Measurements from ENCODE around the gene PANX2.

The PANX2 gene

GRCh38 chr22:50216055-50216683 lies 45.6 kb downstream of the PANX2 start:
- DNase-seq (ENCODE audit: low spot score), result no peak

GRCh38 chr22:50216684-50217520 lies 46.4 kb downstream of the PANX2 start:
- no peak for DNase-seq (ENCODE audit: low spot score)

GRCh38 chr22:50217543-50218152 lies 47.1 kb downstream of the PANX2 start:
- no peak for DNase-seq (ENCODE audit: low spot score)

GRCh38 chr22:50218153-50218995 lies 47.8 kb downstream of the PANX2 start:
- DNase-seq (ENCODE audit: low spot score), result no peak

DNA sequence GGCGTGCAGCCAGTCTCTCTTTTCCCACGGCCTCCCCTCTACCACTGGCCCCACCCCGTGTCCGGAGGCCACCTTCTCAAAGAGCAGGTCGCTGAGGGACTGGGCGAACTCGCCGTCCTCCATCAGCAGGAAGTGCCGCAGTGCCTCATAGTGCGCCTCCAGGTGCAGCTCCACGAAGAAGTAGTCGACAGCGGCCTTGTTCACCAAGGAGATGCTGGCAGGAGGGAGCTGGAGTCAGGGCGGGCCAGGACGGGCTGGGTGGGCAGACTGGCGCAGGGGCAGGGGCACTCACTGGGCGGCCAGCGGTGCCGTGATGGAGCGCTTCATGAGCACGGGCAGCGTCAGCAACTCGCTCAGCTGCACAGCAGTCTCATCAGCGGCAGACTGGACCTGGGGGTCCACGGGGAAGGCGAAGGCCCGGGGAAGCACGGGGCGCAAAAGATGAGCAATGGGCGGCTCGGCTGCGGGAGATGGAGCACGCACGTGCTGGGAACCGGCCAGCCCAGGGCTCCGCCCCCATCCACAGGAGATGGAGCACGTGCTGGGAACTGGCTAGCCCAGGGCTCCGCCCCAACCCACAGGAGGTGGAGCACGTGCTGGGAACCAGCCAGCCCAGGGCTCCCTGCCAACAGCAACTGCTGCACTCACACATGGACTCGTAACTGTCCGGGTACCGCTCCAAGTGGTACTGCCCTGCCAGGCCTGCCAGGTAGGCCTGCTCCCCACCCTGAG lies 48.6 kb downstream of the PANX2 start:
- DNase-seq (ENCODE audit: low spot score), result no peak

GRCh38 chr22:50219800-50220602 lies 49.5 kb downstream of the PANX2 start:
- no peak for DNase-seq (ENCODE audit: low spot score)

GRCh38 chr22:50220603-50221409 lies 50.3 kb downstream of the PANX2 start:
- DNase-seq (ENCODE audit: low spot score), result no peak

GRCh38 chr22:50221410-50222300 lies 51.1 kb downstream of the PANX2 start:
- DNase-seq (ENCODE audit: low spot score), result no peak

GRCh38 chr22:50222508-50222907 lies 52.0 kb downstream of the PANX2 start:
- no peak for DNase-seq (ENCODE audit: low spot score)

DNA sequence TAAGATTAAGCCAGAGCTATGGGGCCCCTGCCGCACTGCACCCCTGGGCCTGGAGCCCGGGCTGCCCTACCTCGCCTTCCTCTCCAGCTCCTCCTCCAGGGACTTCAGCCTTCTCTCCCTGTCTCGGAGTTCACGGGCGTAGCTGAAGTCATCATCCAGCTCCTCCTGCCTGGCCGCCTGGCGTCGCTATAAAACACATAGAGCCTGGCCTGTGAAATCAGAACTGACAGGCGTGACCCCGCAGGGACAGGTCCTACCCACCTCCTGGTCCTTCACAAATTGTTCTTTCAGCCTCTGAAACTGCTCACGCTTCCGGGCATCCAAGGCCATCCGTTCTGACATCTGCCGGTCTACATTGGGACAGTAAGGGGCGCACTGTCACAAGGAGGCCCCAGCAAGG lies 53.5 kb downstream of the PANX2 start:
- no peak for DNase-seq (ENCODE audit: low spot score)

DNA sequence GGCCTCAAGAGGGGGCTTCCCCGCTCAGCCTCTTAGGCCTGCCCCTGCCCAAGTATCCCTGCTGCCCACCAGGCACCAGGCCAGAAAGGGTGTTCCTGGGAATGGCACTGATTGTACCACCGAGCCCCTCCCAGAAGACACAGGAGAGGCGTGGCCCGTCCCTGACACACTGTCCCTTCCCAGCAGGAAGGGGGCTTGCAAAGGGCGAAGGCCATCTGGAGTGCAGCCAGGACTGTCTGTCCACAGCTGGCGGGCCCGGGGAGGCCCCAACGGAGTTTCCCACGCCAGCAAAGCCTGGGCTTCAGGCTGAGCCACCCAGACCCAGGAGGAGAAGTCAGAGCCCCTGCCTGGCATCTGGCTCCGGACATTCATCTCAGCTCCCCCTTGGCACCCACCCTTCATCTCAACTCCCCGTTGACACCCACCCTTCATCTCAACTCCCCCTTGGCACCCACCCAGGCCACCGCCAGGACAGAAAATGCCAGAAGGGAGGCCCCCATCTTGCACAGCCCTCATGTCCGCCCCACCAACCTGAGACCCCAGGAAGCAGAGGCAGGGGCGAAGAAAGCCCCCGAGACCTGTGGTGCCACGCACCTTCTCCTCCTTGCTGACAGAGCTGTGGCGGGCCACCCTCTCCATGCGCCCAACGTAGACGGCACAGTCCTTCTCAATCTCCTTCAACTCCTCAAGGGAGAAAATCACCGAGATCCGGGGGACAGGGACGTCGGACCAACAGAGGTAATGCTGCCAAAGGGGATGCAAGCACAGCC lies 54.9 kb downstream of the PANX2 start:
- DNase-seq (ENCODE audit: low spot score), result no peak

GRCh38 chr22:50226063-50226874 lies 55.7 kb downstream of the PANX2 start:
- no peak for DNase-seq (ENCODE audit: low spot score)

GRCh38 chr22:50226875-50227165 lies 56.3 kb downstream of the PANX2 start:
- DNase-seq (ENCODE audit: low spot score), result no peak

- DNase-seq (ENCODE audit: low spot score), result no peak
Observed at GRCh38 chr22:50227579-50228215, 57.2 kb downstream of the PANX2 start.

DNA sequence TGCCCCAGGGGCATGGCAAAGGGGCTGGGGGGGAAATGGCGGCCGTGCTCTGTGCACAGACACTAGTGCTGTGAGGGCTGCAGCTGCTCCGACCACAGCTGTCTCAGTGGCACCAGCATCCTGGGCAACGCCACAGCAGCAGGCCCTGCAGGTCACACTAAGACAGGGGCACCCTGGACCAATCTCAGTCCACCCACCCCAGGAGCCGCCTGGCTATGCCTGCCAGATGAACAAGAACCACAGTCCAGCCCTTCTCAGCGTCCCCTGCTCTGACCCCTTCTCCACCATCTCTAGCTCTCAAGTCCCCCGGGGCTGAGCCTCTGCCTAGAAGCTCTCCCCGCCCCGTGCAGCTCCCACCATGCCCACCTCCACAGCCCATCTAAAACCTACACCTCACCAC lies 57.8 kb downstream of the PANX2 start:
- DNase-seq (ENCODE audit: low spot score), result no peak

- no peak for DNase-seq (ENCODE audit: low spot score)
Observed at GRCh38 chr22:50229370-50229769, 58.8 kb downstream of the PANX2 start.

Data from CD4-positive, alpha-beta T cell treated with Interleukin-6 at 100 ng/mL for 8 hours (primary cell).